ENCODE data around the gene PLXDC1.
"Not testable (repeated sequence)": the region's sequence is repeated elsewhere in the genome, so short reads cannot be mapped to it uniquely, and the experiment has no call there.

PLXDC1 gene

GRCh38 chr17:39181303-39181702, 29.9 kb upstream of the PLXDC1 start:
- no peak for DNase-seq (ENCODE audit: low read depth)

- no peak for DNase-seq (ENCODE audit: low read depth)
These were observed 27.1 kb upstream of the PLXDC1 start for GRCh38 chr17:39178536-39178935.

GRCh38 chr17:39177256-39177655, 25.8 kb upstream of the PLXDC1 start:
- no peak for DNase-seq (ENCODE audit: low read depth)

GRCh38 chr17:39175695-39176093, 24.3 kb upstream of the PLXDC1 start:
- no peak for DNase-seq (ENCODE audit: low read depth)

- DNase-seq (ENCODE audit: low read depth), result peak; percentile 63
These were observed 23.7 kb upstream of the PLXDC1 start for GRCh38 chr17:39174920-39175694.

- DNase-seq (ENCODE audit: low read depth), result no peak
These were observed 22.3 kb upstream of the PLXDC1 start for GRCh38 chr17:39173526-39174274.

- DNase-seq (ENCODE audit: low read depth), result no peak
These were observed 21.6 kb upstream of the PLXDC1 start for GRCh38 chr17:39173080-39173479.

- DNase-seq (ENCODE audit: low read depth), result no peak
These were observed 20.5 kb upstream of the PLXDC1 start for GRCh38 chr17:39171933-39172332.

- no peak for DNase-seq (ENCODE audit: low read depth)
These were observed 19.1 kb upstream of the PLXDC1 start for GRCh38 chr17:39170558-39170957.

GRCh38 chr17:39170109-39170508, 18.7 kb upstream of the PLXDC1 start:
- DNase-seq (ENCODE audit: low read depth), result no peak

- DNase-seq (ENCODE audit: low read depth), result no peak
These were observed 18.1 kb upstream of the PLXDC1 start for GRCh38 chr17:39169518-39169917.

GRCh38 chr17:39169101-39169500, 17.7 kb upstream of the PLXDC1 start:
- DNase-seq (ENCODE audit: low read depth), result no peak

GRCh38 chr17:39168503-39168902, 17.1 kb upstream of the PLXDC1 start:
- DNase-seq (ENCODE audit: low read depth), result not testable (repeated sequence)

- DNase-seq (ENCODE audit: low read depth), result no peak
These were observed 16.0 kb upstream of the PLXDC1 start for GRCh38 chr17:39167476-39167875.

GRCh38 chr17:39166437-39167335, 15.2 kb upstream of the PLXDC1 start:
- DNase-seq (ENCODE audit: low read depth), result no peak

- DNase-seq (ENCODE audit: low read depth), result no peak
These were observed 14.5 kb upstream of the PLXDC1 start, which contains the start of gene ARL5C for GRCh38 chr17:39165841-39166349. Gene ARL5C, minus strand, starts transcription at chr17:39166161. Its CDS starts 401 bp downstream, at chr17:39165760.

GRCh38 chr17:39165178-39165840, 13.9 kb upstream of the PLXDC1 start:
- DNase-seq (ENCODE audit: low read depth), result no peak

- DNase-seq (ENCODE audit: low read depth), result no peak
These were observed 13.3 kb upstream of the PLXDC1 start for GRCh38 chr17:39164675-39165143.

GRCh38 chr17:39161962-39162361, 10.5 kb upstream of the PLXDC1 start:
- DNase-seq (ENCODE audit: low read depth), result no peak

- DNase-seq (ENCODE audit: low read depth), result no peak
These were observed 7.2 kb upstream of the PLXDC1 start for GRCh38 chr17:39158623-39159022.

- no peak for DNase-seq (ENCODE audit: low read depth)
These were observed 5.1 kb upstream of the PLXDC1 start for GRCh38 chr17:39156491-39156890.
